ENCODE measurements around the gene SIK3. TPM values are rescaled to one million over a fixed set of nuclear protein-coding genes. Genes with fewer than 3 reads are reported as not detected.

SIK3 gene
- total RNA-seq, 2 experiments from 2014 or later = 36.4 to 43.0 TPM

DNA sequence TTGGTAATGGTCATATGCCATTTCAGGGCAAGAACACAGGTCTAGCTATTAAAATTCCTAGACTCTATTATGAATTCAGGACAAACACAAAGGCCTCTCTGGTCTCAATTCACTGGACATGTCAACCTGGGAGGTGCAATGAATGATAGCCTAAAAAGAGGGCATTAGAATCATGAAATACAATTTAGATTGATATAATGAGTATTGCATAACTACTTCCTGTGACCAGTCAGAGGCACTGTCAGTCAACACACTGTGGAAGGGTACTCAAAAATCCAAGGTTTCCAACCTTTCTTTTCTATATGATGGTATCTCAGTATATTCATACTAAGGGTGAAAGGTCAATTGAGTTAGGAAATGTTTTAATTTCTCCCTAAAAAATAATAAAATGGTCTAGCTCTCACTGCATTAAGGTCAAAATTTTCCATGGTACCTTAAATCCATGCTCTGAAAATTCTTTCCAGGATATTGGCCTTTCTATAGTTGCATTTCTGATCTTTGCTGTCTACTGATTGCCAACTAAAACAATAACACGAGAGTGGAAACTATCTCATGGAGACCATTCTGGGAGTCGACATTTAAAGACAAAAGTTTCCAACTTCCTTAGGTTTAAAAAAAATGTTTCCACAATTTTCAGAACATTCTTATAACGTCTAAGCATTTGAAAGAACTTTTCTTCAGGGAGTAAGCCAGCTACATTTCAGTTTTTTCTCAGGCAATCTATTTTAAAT lies 179.1 kb downstream of the SIK3 start:
- ChIA-PET CTCF (interaction anchor here (1.2 kb wide), 1 partner anchor 128 kb away, joined by 3 read pairs; the partner anchor contains the start of gene APOA5), POLR2A (interaction anchor here (1.4 to 2.3 kb wide), 2 partner anchors 11 to 178 kb away, joined by 3 to 8 read pairs; no protein-coding TSS in a partner anchor)
- Mint-ChIP-seq H3K9me3 (no peaks in the 10 kb centered on the region), H3K36me3 (ENCODE audit: low read depth) (peaks cover 11% of the 10 kb centered on the region), H3K4me3 (no peak overlapping the region), H3K27me3 (no peaks in the 10 kb centered on the region), H3K4me1 (peaks cover 7% of the 10 kb centered on the region), H3K27ac (no peak overlapping the region)
- no peak for DNase-seq

- Mint-ChIP-seq H3K4me1 (peaks cover 3% of the 10 kb centered on the region), H3K27me3 (no peaks in the 10 kb centered on the region), H3K9me3 (no peaks in the 10 kb centered on the region), H3K27ac (no peak overlapping the region), H3K4me3 (no peak overlapping the region), H3K36me3 (ENCODE audit: low read depth) (peaks cover 3% of the 10 kb centered on the region)
- ChIA-PET CTCF (interaction anchor here (0.9 kb wide), 1 partner anchor 188 kb away, joined by 4 read pairs; no protein-coding TSS in a partner anchor), POLR2A (interaction anchor here (1.6 kb wide), 1 partner anchor 12 kb away, joined by 4 read pairs; no protein-coding TSS in a partner anchor)
- DNase-seq = no peak
These were observed 180.6 kb downstream of the SIK3 start for GRCh38 chr11:116917632-116918031.

- H3K4me3 Mint-ChIP-seq = no peak overlapping the region
- H3K27me3 Mint-ChIP-seq = no peaks in the 10 kb centered on the region
- ChIA-PET CTCF (interaction anchor here (0.9 kb wide), 1 partner anchor 189 kb away, joined by 4 read pairs; no protein-coding TSS in a partner anchor), POLR2A (interaction anchor here (0.7 to 1.6 kb wide), 2 partner anchors 10 to 13 kb away, joined by 3 to 4 read pairs; no protein-coding TSS in a partner anchor)
- no peaks in the 10 kb centered on the region for H3K9me3 Mint-ChIP-seq
- peaks cover 3% of the 10 kb centered on the region for H3K4me1 Mint-ChIP-seq
- no peak for DNase-seq
- no peaks in the 10 kb centered on the region for H3K36me3 Mint-ChIP-seq (ENCODE audit: low read depth)
- no peak overlapping the region for H3K27ac Mint-ChIP-seq
These were observed 181.3 kb downstream of the SIK3 start for GRCh38 chr11:116916886-116917285.

DNA sequence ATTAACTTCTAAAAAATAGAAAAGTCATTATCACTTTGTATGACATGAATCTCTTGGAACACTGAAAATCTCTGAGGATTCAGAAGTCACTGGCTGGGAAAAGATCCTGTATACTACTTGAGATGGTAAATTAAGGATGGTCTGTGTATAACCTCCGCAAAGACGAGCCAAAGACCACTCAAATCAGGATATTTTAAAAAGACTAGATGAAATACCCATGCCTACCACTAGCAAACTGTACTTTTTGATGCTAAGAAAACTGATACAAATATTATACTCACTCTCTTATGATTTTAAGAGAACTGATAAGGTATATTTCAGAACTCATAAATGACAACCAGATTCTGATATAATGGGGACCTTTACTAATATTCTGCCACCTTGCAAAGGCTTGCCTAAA lies 182.2 kb downstream of the SIK3 start:
- ChIA-PET POLR2A (no interaction called here), CTCF (no interaction called here)
- no peaks in the 10 kb centered on the region for H3K36me3 Mint-ChIP-seq (ENCODE audit: low read depth)
- H3K9me3 Mint-ChIP-seq = no peaks in the 10 kb centered on the region
- H3K4me3 Mint-ChIP-seq = no peak overlapping the region
- peaks cover 3% of the 10 kb centered on the region for H3K4me1 Mint-ChIP-seq
- no peaks in the 10 kb centered on the region for H3K27me3 Mint-ChIP-seq
- no peak overlapping the region for H3K27ac Mint-ChIP-seq
- no peak for DNase-seq

GRCh38 chr11:116913000-116913399 lies 185.2 kb downstream of the SIK3 start:
- DNase-seq = no peak
- Mint-ChIP-seq H3K27ac (no peak overlapping the region), H3K27me3 (no peaks in the 10 kb centered on the region), H3K36me3 (ENCODE audit: low read depth) (peaks cover 9% of the 10 kb centered on the region), H3K4me1 (peaks cover 19% of the 10 kb centered on the region), H3K4me3 (no peak overlapping the region), H3K9me3 (no peaks in the 10 kb centered on the region)
- ChIA-PET POLR2A (no interaction called here), CTCF (interaction anchor here (0.6 to 2.5 kb wide), 2 partner anchors 77 to 101 kb away, joined by 5 to 7 read pairs; no protein-coding TSS in a partner anchor)

DNA sequence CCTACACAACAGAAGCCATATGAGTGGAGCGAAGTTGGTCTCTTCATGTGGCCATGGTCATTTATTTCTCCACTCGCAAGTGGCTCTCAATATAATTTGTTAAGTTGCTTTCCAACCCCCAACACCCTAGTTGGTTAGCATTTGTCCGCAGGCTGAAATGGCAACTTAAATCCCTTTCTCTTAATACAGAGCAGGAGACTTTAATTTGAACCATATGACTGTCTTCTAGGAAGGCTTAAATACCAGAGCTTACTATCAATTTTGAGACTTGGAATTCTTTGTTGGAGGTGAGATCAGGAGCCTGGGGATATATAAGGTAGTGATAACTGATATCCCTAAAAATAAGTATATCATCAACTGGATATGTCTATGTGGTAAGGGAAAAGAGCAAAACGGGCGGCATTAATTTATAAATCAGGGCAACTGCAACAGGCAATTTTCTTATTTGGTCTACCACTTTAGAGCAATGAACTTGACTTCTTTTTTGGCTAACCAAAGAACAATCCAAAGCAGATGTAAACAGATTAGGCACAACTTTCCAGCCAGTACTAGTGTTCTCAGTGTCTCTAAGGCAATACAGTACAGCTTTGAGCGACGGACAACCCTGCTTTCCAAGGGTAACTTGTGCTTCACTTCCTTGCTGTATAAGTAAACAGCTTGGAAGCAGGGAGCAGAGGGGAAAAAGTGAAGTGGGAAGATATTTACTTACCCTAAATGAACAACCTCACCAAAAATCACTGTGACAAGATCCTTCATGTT lies 186.1 kb downstream of the SIK3 start:
- H3K27ac Mint-ChIP-seq = no peak overlapping the region
- CTCF ChIA-PET = interaction anchor here (2.5 kb wide), 1 partner anchor 76 kb away, joined by 7 read pairs; no protein-coding TSS in a partner anchor
- H3K27me3 Mint-ChIP-seq = no peaks in the 10 kb centered on the region
- H3K4me1 Mint-ChIP-seq = peaks cover 21% of the 10 kb centered on the region
- POLR2A ChIA-PET = no interaction called here
- H3K36me3 Mint-ChIP-seq (ENCODE audit: low read depth) = peaks cover 9% of the 10 kb centered on the region
- no peaks in the 10 kb centered on the region for H3K9me3 Mint-ChIP-seq
- no peak for DNase-seq
- H3K4me3 Mint-ChIP-seq = no peak overlapping the region

DNA sequence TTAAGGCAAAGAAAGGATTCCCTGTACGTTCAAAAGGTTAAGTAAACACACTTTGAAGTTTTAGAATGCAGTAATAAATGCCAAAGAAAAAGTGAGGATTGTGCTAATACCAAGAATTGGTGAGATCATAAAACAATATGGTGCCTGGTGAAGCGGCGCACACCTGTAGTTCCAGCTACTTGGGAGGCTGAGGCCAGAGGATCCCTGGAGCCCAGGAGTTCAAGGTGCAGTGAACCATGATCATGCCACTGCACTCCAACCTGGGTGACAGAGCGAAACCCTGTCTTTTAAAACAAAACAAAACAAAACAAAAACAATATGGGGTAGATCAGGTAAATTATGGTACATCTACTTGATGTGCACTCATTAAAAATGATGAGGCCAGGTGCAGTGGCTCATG lies 187.4 kb downstream of the SIK3 start:
- H3K4me3 Mint-ChIP-seq = no peak overlapping the region
- H3K36me3 Mint-ChIP-seq (ENCODE audit: low read depth) = peaks cover 14% of the 10 kb centered on the region
- H3K27ac Mint-ChIP-seq = no peak overlapping the region

GRCh38 chr11:116910378-116910777 lies 187.8 kb downstream of the SIK3 start:
- H3K27me3 Mint-ChIP-seq = no peaks in the 10 kb centered on the region

More for the DNA sequence above, 187.4 kb downstream of the SIK3 start:
- Mint-ChIP-seq H3K27me3 (no peaks in the 10 kb centered on the region), H3K9me3 (no peaks in the 10 kb centered on the region), H3K4me1 (peaks cover 21% of the 10 kb centered on the region)
- no peak for DNase-seq
- ChIA-PET POLR2A (no interaction called here), CTCF (interaction anchor here (1.0 kb wide), 1 partner anchor 74 kb away, joined by 4 read pairs; no protein-coding TSS in a partner anchor)

GRCh38 chr11:116909245-116909644 lies 189.0 kb downstream of the SIK3 start:
- H3K27me3 Mint-ChIP-seq = no peaks in the 10 kb centered on the region
- no peak overlapping the region for H3K4me3 Mint-ChIP-seq
- H3K4me1 Mint-ChIP-seq = peaks cover 21% of the 10 kb centered on the region
- POLR2A ChIA-PET = interaction anchor here (0.9 to 1.1 kb wide), 3 partner anchors 56 to 189 kb away, joined by 3 read pairs; partner anchors contain the start of gene SIK3
- DNase-seq = no peak
- peaks cover 16% of the 10 kb centered on the region for H3K36me3 Mint-ChIP-seq (ENCODE audit: low read depth)
- H3K9me3 Mint-ChIP-seq = no peaks in the 10 kb centered on the region
- H3K27ac Mint-ChIP-seq = no peak overlapping the region
- CTCF ChIA-PET = interaction anchor here (1.1 kb wide), 1 partner anchor 16 kb away, joined by 3 read pairs; no protein-coding TSS in a partner anchor

More at GRCh38 chr11:116910378-116910777, 187.8 kb downstream of the SIK3 start:
- H3K4me1 Mint-ChIP-seq = peaks cover 21% of the 10 kb centered on the region
- no peak for DNase-seq
- no peak overlapping the region for H3K27ac Mint-ChIP-seq
- H3K4me3 Mint-ChIP-seq = no peak overlapping the region
- CTCF ChIA-PET = interaction anchor here (0.9 to 1.0 kb wide), 2 partner anchors 30 to 74 kb away, joined by 3 to 4 read pairs; no protein-coding TSS in a partner anchor
- H3K9me3 Mint-ChIP-seq = no peaks in the 10 kb centered on the region
- POLR2A ChIA-PET = no interaction called here
- peaks cover 16% of the 10 kb centered on the region for H3K36me3 Mint-ChIP-seq (ENCODE audit: low read depth)

DNA sequence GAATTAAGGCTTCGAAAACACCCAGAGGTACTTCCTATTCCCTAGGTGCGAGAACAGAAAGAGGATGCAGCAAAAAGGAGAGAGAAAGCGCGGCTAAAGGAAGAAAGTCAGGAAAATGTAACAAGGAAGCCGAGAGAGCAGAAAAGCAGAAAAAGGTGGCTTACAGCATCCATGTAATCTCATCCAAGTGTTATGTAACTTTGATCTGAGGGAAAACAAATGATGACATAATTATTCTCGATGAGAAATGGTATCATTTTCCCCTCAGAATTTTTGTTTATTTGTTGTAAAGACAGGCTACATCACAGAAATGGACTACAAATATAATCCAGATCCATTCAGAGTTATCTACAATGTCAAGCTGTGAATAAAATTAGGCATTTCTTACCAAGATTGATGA lies 191.7 kb downstream of the SIK3 start:
- Mint-ChIP-seq H3K4me1 (peaks cover 23% of the 10 kb centered on the region), H3K9me3 (no peaks in the 10 kb centered on the region), H3K4me3 (no peak overlapping the region), H3K27ac (no peak overlapping the region), H3K36me3 (ENCODE audit: low read depth) (peaks cover 27% of the 10 kb centered on the region), H3K27me3 (no peaks in the 10 kb centered on the region)
- no peak for DNase-seq
- POLR2A ChIA-PET = no interaction called here
- CTCF ChIA-PET = no interaction called here

- POLR2A ChIA-PET = no interaction called here
- Mint-ChIP-seq H3K4me1 (peaks cover 5% of the 10 kb centered on the region), H3K4me3 (no peak overlapping the region), H3K9me3 (peaks cover 9% of the 10 kb centered on the region), H3K27me3 (no peaks in the 10 kb centered on the region), H3K27ac (no peak overlapping the region), H3K36me3 (ENCODE audit: low read depth) (peaks cover 28% of the 10 kb centered on the region)
- CTCF ChIA-PET = interaction anchor here (1.1 to 2.1 kb wide), 2 partner anchors 26 to 67 kb away, joined by 3 to 6 read pairs; no protein-coding TSS in a partner anchor
- DNase-seq = no peak
These were observed 195.1 kb downstream of the SIK3 start for GRCh38 chr11:116903090-116903489.

DNA sequence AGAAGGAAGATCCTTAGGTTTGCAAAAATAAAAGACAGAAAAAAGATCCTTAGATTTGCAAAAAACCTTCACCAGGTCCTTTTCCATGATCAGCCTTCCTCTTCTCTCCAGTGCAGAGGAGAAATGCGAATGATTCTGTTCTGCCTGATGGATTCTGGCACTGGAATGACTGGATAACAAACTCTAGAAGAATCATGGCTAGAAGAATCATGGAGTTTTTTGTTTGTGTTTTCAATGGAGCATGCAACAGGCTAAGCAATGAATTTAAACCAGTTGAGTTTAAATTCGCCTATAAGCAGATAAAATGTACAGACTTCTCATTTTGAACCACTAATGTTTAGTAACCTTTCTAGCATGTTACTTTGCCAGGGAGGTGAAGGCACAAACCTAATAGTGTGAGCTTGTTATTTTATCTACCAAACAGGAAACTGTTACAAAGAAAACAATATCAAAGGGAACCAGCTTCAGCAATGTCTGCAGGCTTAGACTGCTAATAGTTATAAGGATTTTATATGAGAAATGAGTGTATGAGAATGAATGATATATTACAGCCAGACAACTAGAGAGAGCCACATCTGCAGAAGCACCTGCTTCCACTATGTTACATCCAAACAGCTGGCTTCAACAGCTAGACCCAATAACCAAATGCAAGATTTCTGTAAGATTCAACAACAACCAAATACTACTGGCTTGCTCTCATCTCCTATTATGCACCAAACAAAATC lies 196.1 kb downstream of the SIK3 start:
- H3K36me3 Mint-ChIP-seq (ENCODE audit: low read depth) = peaks cover 29% of the 10 kb centered on the region
- CTCF ChIA-PET = interaction anchor here (2.1 kb wide), 1 partner anchor 66 kb away, joined by 6 read pairs; no protein-coding TSS in a partner anchor
- no peaks in the 10 kb centered on the region for H3K27me3 Mint-ChIP-seq
- no peak overlapping the region for H3K27ac Mint-ChIP-seq
- POLR2A ChIA-PET = no interaction called here
- H3K4me3 Mint-ChIP-seq = no peak overlapping the region
- H3K9me3 Mint-ChIP-seq = peaks cover 9% of the 10 kb centered on the region
- DNase-seq = no peak
- peaks cover 2% of the 10 kb centered on the region for H3K4me1 Mint-ChIP-seq
